ENCODE measurements around the gene ATF2. TPM values are rescaled to one million over a fixed set of nuclear protein-coding genes. Genes with fewer than 3 reads are reported as not detected.

ATF2 gene
- total and polyA plus RNA-seq, 2 of the 13 experiments (the other 11 are each of a cell fraction or from before 2014, with no cell fraction given) = 91.6 to 95.1 TPM

GRCh38 chr2:175126661-175127060, 41.3 kb downstream of the ATF2 start:
- Histone ChIP-seq H3K4me2 (ENCODE audit: low read depth, low read length) (no peak overlapping the region), H4K20me1 (ENCODE audit: insufficient read depth, low read length) (no peaks in the 10 kb centered on the region), H3K79me2 (ENCODE audit: insufficient read depth, low read length) (peaks cover 9% of the 10 kb centered on the region), H3K4me3 (replicated peaks in 1 of 3; ENCODE audit: insufficient read depth in 1 of 3, low read depth in 2 of 3, low read length in 3 of 3) (no peak overlapping the region), H3K4me1 (ENCODE audit: insufficient read depth, low read length) (no peaks in the 10 kb centered on the region), H2AFZ (ENCODE audit: low read length) (no peak overlapping the region), H3K27me3 (ENCODE audit: control insufficient read depth in 1 of 2, insufficient read depth in 2 of 2, low read length in 2 of 2) (no peaks in the 10 kb centered on the region), H3K9me3 (ENCODE audit: low read length) (no peaks in the 10 kb centered on the region), H3K9ac (ENCODE audit: insufficient read depth, low read depth, low read length) (no peak overlapping the region), H3K36me3 (replicated peaks in 1 of 2; ENCODE audit: control insufficient read depth in 1 of 2, insufficient read depth in 2 of 2, low read length in 2 of 2) (peaks cover 14 to 49% of the 10 kb centered on the region in 2 experiments), H3K27ac (ENCODE audit: extremely low read length, insufficient read depth, low read length) (no peak overlapping the region)
- DNase-seq (ENCODE audit: low spot score) (no peak), ATAC-seq (no peak), FAIRE-seq (no peak)
- in situ Hi-C loops (cut with HindIII; ENCODE audit: extremely low pct_ligation_motif_present, low pct_unique_long_range_greater_than_20kb) = no loop called here
- no TSS peak for BruUV-seq (replicated peaks)
- TF ChIP-seq ZNF24 (IDR thresholded peaks at IDR 0.05) (no peak), ZNF7 (CRISPR knock-in tag; IDR thresholded peaks at IDR 0.05) (no peak)
- intact Hi-C loops (cut with micrococcal nuclease; ENCODE audit: unreplicated experiment) = no loop called here
- 100% methylated on average over 1 of the region's 1 CpG for WGBS (ENCODE audit: low lambda C conversion rate)
- POLR2A ChIA-PET = no interaction called here
- CTCF ChIA-PET (ENCODE audit: low intra/inter-chr PET ratio, low total read pairs) = no interaction called here

- CTCF ChIA-PET (ENCODE audit: low intra/inter-chr PET ratio, low total read pairs) = no interaction called here
- in situ Hi-C loops (cut with HindIII; ENCODE audit: extremely low pct_ligation_motif_present, low pct_unique_long_range_greater_than_20kb) = no loop called here
- FAIRE-seq (no peak), DNase-seq (ENCODE audit: low spot score) (no peak), ATAC-seq (no peak)
- H3K27ac ChIP-seq (ENCODE audit: extremely low read length, insufficient read depth, low read length) = no peak overlapping the region
- H3K4me2 ChIP-seq (ENCODE audit: low read depth, low read length) = no peak overlapping the region
- no peaks in the 10 kb centered on the region for H3K4me1 ChIP-seq (ENCODE audit: insufficient read depth, low read length)
- no peaks in the 10 kb centered on the region for H3K9me3 ChIP-seq (ENCODE audit: low read length)
- no peaks in the 10 kb centered on the region for H3K27me3 ChIP-seq (ENCODE audit: control insufficient read depth in 1 of 2, insufficient read depth in 2 of 2, low read length in 2 of 2)
- BruUV-seq (replicated peaks) = no TSS peak
- intact Hi-C loops (cut with micrococcal nuclease; ENCODE audit: unreplicated experiment) = no loop called here
- H3K36me3 ChIP-seq (replicated peaks in 1 of 2; ENCODE audit: control insufficient read depth in 1 of 2, insufficient read depth in 2 of 2, low read length in 2 of 2) = peaks cover 13 to 46% of the 10 kb centered on the region in 2 experiments
- no peak overlapping the region for H2AFZ ChIP-seq (ENCODE audit: low read length)
- no peaks in the 10 kb centered on the region for H4K20me1 ChIP-seq (ENCODE audit: insufficient read depth, low read length)
- peaks cover 9% of the 10 kb centered on the region for H3K79me2 ChIP-seq (ENCODE audit: insufficient read depth, low read length)
- no peak overlapping the region for H3K9ac ChIP-seq (ENCODE audit: insufficient read depth, low read depth, low read length)
- POLR2A ChIA-PET = no interaction called here
- WGBS (ENCODE audit: low lambda C conversion rate) = 98% methylated on average over 3 of the region's 3 CpGs
- H3K4me3 ChIP-seq (replicated peaks in 1 of 3; ENCODE audit: insufficient read depth in 1 of 3, low read depth in 2 of 3, low read length in 3 of 3) = no peak overlapping the region
- TF ChIP-seq ZFP37 (CRISPR knock-in tag; IDR thresholded peaks at IDR 0.05; ENCODE audit: borderline replicate concordance) (no peak), MAFK (conservative IDR thresholded peaks at IDR 0.05 in 1 of 2, IDR thresholded peaks at IDR 0.05 in 1 of 2; ENCODE audit: low read length in 2 of 2) (peak; percentile 55 to 77; a peak in 3 of 4 replicates), SP4 (CRISPR knock-in tag; IDR thresholded peaks at IDR 0.05) (no peak), ZNF710 (CRISPR knock-in tag; IDR thresholded peaks at IDR 0.05; ENCODE audit: borderline replicate concordance) (no peak), MAFF (IDR thresholded peaks at IDR 0.05; ENCODE audit: low read depth, low read length) (peak; percentile 58; the same call in 1 of the 2 replicates), SOX13 (IDR thresholded peaks at IDR 0.05) (no peak), SOX13 (CRISPR knock-in tag; conservative IDR thresholded peaks at IDR 0.05 in 1 of 2, IDR thresholded peaks at IDR 0.05 in 1 of 2) (no peak), KLF11 (CRISPR knock-in tag; IDR thresholded peaks at IDR 0.05) (no peak), HMGXB4 (CRISPR knock-in tag; IDR thresholded peaks at IDR 0.05; ENCODE audit: borderline replicate concordance in 1 of 2, low read depth in 1 of 2) (no peak)
- TF ChIP-seq, protein P1, sequence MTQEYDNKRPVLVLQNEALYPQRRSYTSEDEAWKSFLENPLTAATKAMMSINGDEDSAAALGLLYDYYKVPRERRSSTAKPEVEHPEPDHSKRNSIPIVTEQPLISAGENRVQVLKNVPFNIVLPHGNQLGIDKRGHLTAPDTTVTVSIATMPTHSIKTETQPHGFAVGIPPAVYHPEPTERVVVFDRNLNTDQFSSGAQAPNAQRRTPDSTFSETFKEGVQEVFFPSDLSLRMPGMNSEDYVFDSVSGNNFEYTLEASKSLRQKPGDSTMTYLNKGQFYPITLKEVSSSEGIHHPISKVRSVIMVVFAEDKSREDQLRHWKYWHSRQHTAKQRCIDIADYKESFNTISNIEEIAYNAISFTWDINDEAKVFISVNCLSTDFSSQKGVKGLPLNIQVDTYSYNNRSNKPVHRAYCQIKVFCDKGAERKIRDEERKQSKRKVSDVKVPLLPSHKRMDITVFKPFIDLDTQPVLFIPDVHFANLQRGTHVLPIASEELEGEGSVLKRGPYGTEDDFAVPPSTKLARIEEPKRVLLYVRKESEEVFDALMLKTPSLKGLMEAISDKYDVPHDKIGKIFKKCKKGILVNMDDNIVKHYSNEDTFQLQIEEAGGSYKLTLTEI (CRISPR knock-in tag; conservative IDR thresholded peaks at IDR 0.05) = no peak
- TF ChIP-seq, protein P2, sequence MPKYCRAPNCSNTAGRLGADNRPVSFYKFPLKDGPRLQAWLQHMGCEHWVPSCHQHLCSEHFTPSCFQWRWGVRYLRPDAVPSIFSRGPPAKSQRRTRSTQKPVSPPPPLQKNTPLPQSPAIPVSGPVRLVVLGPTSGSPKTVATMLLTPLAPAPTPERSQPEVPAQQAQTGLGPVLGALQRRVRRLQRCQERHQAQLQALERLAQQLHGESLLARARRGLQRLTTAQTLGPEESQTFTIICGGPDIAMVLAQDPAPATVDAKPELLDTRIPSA (CRISPR knock-in tag; IDR thresholded peaks at IDR 0.05; ENCODE audit: borderline replicate concordance) = no peak
These were observed 44.7 kb downstream of the ATF2 start for GRCh38 chr2:175123254-175123653.

Measured in HepG2 (cell line).